Measurements from ENCODE around the gene BPIFB3. TPM values are rescaled to one million over a fixed set of nuclear protein-coding genes. Genes with fewer than 3 reads are reported as not detected.

BPIFB3 gene
- total RNA-seq, 2 donors from 2014 or later, result not detected

- H3K9me3 ChIP-seq, result no peaks in the 10 kb centered on the region
- no peak for TF ChIP-seq CTCF (IDR thresholded peaks at IDR 0.05)
- DNase-seq (ENCODE audit: low spot score), result no peak
- H3K27me3 ChIP-seq (replicated peaks; ENCODE audit: insufficient read depth), result no peaks in the 10 kb centered on the region
- no peaks in the 10 kb centered on the region for H3K4me1 ChIP-seq (ENCODE audit: control insufficient read depth in 1 of 2, low read depth in 2 of 2)
- H3K36me3 ChIP-seq, result no peaks in the 10 kb centered on the region
- no peak overlapping the region for H3K27ac ChIP-seq
- H3K4me3 ChIP-seq, result no peak overlapping the region
- ATAC-seq (ENCODE audit: insufficient number of reproducible peaks, low FRiP score, low read depth), result no peak
Observed at GRCh38 chr20:33028875-33029274, 24.8 kb upstream of the BPIFB3 start.

DNA sequence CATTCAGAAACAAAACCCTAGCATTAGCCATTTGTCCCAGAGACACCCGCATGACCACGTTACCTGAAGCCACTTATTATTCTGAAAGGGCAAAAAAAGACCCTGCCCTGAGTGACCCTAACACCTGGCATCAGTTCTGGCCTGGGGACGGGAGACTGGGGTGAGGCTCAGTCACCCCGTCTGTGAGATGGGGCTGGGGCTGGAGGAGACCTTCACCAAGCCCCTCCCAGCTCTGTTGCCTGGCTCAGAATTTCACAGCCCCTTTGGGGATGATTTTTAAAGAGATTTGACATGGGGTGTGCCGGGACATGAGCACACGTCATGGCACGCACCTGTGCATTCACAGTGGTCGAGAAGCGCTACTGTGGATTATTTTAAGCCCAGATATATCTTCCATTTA, 23.6 kb upstream of the BPIFB3 start:
- no peaks in the 10 kb centered on the region for H3K36me3 ChIP-seq
- H3K4me1 ChIP-seq (ENCODE audit: control insufficient read depth in 1 of 2, low read depth in 2 of 2), result no peaks in the 10 kb centered on the region
- no peaks in the 10 kb centered on the region for H3K27me3 ChIP-seq (replicated peaks; ENCODE audit: insufficient read depth)
- no peak for ATAC-seq (ENCODE audit: insufficient number of reproducible peaks, low FRiP score, low read depth)
- no peak overlapping the region for H3K4me3 ChIP-seq
- H3K9me3 ChIP-seq, result no peaks in the 10 kb centered on the region
- no peak for DNase-seq (ENCODE audit: low spot score)
- no peak overlapping the region for H3K27ac ChIP-seq
- TF ChIP-seq CTCF (IDR thresholded peaks at IDR 0.05), result no peak

- no peak overlapping the region for H3K4me3 ChIP-seq
- no peak for ATAC-seq (ENCODE audit: insufficient number of reproducible peaks, low FRiP score, low read depth)
Observed at GRCh38 chr20:33030569-33030968, 23.1 kb upstream of the BPIFB3 start.

GRCh38 chr20:33031531-33031930, 22.2 kb upstream of the BPIFB3 start, which contains the start of gene BPIFB6:
Gene BPIFB6 (plus strand): TSS chr20:33031648. CDS start chr20:33031648, 0 bp downstream.
- no peaks in the 10 kb centered on the region for H3K9me3 ChIP-seq
- no peak within 1 kb of the TSS for H3K4me3 ChIP-seq
- H3K4me1 ChIP-seq (ENCODE audit: control insufficient read depth in 1 of 2, low read depth in 2 of 2), result no peaks in the 10 kb centered on the region
- H3K27ac ChIP-seq, result no peak within 1 kb of the TSS
- ATAC-seq (ENCODE audit: insufficient number of reproducible peaks, low FRiP score, low read depth) (no peak), DNase-seq (ENCODE audit: low spot score) (no peak)
- no peaks in the 10 kb centered on the region for H3K27me3 ChIP-seq (replicated peaks; ENCODE audit: insufficient read depth)
- no peaks in the 10 kb centered on the region for H3K36me3 ChIP-seq
- TF ChIP-seq CTCF (IDR thresholded peaks at IDR 0.05), result no peak

More at GRCh38 chr20:33030569-33030968, 23.1 kb upstream of the BPIFB3 start:
- no peak overlapping the region for H3K27ac ChIP-seq
- H3K4me1 ChIP-seq (ENCODE audit: control insufficient read depth in 1 of 2, low read depth in 2 of 2), result no peaks in the 10 kb centered on the region
- H3K27me3 ChIP-seq (replicated peaks; ENCODE audit: insufficient read depth), result no peaks in the 10 kb centered on the region
- no peak for TF ChIP-seq CTCF (IDR thresholded peaks at IDR 0.05)
- DNase-seq (ENCODE audit: low spot score), result no peak
- no peaks in the 10 kb centered on the region for H3K36me3 ChIP-seq
- H3K9me3 ChIP-seq, result no peaks in the 10 kb centered on the region

- Histone ChIP-seq H3K9me3 (no peaks in the 10 kb centered on the region), H3K4me1 (ENCODE audit: control insufficient read depth in 1 of 2, low read depth in 2 of 2) (no peaks in the 10 kb centered on the region), H3K36me3 (no peaks in the 10 kb centered on the region), H3K4me3 (no peak overlapping the region), H3K27ac (no peak overlapping the region), H3K27me3 (replicated peaks; ENCODE audit: insufficient read depth) (no peaks in the 10 kb centered on the region)
- no peak for DNase-seq (ENCODE audit: low spot score)
- TF ChIP-seq CTCF (IDR thresholded peaks at IDR 0.05), result no peak
- no peak for ATAC-seq (ENCODE audit: insufficient number of reproducible peaks, low FRiP score, low read depth)
Observed at GRCh38 chr20:33032555-33032954, 21.1 kb upstream of the BPIFB3 start.

All from thoracic aorta (tissue), 2 donors.